Measurements from ENCODE around the gene KCTD5.

DNA sequence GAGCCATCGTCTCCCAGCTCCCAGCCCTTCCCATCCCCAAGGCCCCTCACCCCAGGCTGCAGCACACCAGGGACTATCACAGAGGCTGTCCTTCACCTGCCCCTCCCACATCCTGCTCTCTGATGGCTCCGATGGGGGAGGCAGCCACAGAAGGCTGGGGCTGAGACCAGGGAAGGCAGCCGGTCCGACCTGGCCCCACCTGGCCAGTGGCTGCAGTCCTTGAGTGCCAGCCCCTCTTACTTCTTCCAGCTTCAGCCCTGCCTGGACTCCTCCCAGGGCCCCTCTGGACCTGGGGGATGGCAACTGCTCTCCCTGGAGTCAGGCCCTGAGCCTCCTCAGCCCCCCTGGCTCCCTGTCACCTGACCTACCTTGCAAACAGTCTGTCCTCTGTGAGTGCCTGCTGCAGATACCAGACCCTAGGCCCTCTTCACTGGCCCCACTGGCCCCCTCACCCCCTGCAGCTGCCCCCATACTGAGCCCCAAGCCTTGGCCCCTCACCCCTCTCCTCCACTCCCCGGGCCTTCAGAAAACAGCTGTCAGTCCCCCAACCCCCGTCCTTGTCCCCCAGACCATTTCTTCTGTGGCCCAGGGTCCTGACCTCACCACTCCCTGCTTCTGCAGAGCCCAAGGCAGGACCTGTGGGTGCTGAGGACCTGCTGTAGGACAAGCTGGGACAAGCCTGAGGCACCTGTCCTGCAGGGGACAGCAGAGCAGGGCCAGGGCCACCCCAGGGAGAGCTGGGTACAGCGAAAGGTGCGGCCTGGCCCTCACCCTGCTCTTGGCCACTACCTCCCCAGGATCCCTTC, 57.5 kb downstream of the KCTD5 start:
- TF ChIP-seq NANOG (IDR thresholded peaks at IDR 0.05; ENCODE audit: borderline replicate concordance) (no peak), POLR2AphosphoS5 (IDR thresholded peaks at IDR 0.05; ENCODE audit: low read depth) (no peak), EZH2phosphoT487 (IDR thresholded peaks at IDR 0.05; ENCODE audit: unreplicated experiment) (no peak)
- TF ChIP-seq, protein P1, sequence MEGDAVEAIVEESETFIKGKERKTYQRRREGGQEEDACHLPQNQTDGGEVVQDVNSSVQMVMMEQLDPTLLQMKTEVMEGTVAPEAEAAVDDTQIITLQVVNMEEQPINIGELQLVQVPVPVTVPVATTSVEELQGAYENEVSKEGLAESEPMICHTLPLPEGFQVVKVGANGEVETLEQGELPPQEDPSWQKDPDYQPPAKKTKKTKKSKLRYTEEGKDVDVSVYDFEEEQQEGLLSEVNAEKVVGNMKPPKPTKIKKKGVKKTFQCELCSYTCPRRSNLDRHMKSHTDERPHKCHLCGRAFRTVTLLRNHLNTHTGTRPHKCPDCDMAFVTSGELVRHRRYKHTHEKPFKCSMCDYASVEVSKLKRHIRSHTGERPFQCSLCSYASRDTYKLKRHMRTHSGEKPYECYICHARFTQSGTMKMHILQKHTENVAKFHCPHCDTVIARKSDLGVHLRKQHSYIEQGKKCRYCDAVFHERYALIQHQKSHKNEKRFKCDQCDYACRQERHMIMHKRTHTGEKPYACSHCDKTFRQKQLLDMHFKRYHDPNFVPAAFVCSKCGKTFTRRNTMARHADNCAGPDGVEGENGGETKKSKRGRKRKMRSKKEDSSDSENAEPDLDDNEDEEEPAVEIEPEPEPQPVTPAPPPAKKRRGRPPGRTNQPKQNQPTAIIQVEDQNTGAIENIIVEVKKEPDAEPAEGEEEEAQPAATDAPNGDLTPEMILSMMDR (conservative IDR thresholded peaks at IDR 0.05; ENCODE audit: low read depth in 2 of 2): no peak

Data from GM23338 (cell line).